NCI-H82 treated with DMSO at 0.1 percent for 48 hours (cell line): ENCODE measurements around the gene ARHGAP32.

Experiments used
- DNase-seq: peaks from one replicate; lab custom pipeline; 2025; ENCODE audit not compliant: unreplicated experiment; lab: John Stamatoyannopoulos, UW

The ARHGAP32 gene

DNA sequence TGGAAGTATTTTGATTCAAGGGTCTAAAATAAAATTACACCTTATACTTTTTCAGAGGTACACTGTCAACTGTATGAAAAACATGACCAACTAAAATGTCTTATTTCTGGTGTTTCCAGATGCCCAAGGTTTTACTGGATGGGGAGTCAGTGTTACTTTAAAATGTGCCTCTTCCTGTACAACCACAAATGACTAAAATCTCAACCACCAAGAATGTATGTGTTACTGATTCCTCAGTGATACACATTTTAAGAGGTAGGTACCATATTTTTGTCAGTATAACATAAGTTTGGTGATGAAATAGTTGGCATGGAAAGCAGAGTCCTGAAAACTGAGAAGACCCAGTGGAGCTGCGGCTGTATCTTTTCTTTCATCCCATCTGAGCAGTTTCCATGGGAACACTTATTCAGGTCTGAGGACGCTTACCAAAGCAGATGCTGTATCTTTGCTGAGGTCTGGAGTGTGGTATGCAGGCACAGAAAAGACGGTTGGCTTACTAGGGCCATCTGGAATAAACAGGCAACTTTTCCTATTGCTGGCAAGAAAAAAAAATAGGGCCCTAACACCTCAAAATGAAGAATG is 228.3 kb downstream of the ARHGAP32 start:
- no peak for DNase-seq

GRCh38 chr11:128962896-128963295 is 229.2 kb downstream of the ARHGAP32 start:
- DNase-seq, result peak; percentile 60

- no peak for DNase-seq
Observed at GRCh38 chr11:128961645-128962044, 230.5 kb downstream of the ARHGAP32 start.

DNA sequence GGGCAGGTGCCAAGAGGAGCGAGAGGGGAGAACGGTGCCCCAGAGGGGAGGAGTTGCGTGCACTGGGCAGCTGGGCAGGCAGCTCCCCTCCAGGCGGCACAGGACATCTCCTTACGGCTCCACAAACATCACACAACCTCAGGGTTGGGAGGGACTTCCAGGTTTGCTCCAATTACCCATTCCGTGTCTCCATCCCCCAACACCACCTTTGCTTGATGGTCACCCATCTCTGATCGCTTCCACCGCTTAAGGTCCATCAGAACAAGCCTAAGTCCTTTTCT is 235.0 kb downstream of the ARHGAP32 start:
- DNase-seq, result no peak

GRCh38 chr11:128956401-128957201 is 235.5 kb downstream of the ARHGAP32 start:
- peak; percentile 23 for DNase-seq

GRCh38 chr11:128955636-128956035 is 236.5 kb downstream of the ARHGAP32 start:
- no peak for DNase-seq

DNA sequence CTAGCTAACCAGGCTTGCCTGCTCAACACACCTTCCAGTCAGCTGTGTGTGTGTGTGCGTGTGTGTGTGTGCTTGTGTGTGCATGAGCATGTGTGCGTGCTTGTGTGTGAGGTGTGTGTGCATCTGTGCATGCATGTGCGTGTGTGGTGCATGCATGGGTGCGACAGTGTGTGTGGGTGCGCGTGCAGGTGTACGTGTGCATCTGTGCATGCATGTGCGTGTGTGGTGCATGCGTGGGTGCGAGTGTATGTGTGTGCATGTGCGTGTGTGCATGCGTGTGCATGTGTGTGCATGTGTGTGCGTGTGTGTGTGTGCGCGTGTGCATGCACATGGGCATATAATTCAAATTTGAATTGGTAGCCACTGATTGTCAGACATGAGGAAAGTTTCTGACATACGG is 239.0 kb downstream of the ARHGAP32 start:
- no peak for DNase-seq

- no peak for DNase-seq
Observed at GRCh38 chr11:128949791-128950454, 242.2 kb downstream of the ARHGAP32 start.

- DNase-seq, result no peak
Observed at GRCh38 chr11:128948583-128948982, 243.5 kb downstream of the ARHGAP32 start.

- DNase-seq, result no peak
Observed at GRCh38 chr11:128947773-128948172, 244.4 kb downstream of the ARHGAP32 start.

- DNase-seq, result no peak
Observed at GRCh38 chr11:128946648-128947047, 245.5 kb downstream of the ARHGAP32 start.

DNA sequence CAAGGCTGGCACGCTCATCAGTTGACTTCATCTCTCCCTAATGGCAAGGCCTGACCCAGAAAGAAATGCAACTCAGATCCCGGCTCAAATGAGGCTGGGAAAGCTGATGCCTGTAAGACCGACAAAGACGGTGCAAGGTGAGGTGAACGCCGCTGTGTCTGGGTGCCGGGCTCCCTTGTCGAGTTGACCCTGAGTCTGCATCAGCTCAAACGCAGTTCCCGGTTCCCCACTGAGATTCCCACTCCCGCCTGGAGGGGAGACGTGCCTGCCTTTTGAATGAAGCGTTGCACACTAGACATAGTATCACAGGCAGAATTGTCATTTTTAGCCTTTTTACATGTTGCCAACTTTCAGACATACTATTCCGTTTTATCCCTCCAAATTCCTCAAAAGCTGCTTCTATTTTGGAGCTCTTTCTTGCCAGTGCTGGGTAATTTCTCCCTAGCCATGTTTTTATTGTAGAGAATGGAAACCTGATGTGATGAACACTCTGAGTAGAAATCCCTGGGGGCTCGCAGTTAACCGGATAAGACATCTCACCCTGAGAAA is 248.6 kb downstream of the ARHGAP32 start:
- no peak for DNase-seq

GRCh38 chr11:128942817-128943427 is 249.2 kb downstream of the ARHGAP32 start, which contains the start of gene TP53AIP1:
TSS of gene TP53AIP1 (minus strand) at chr11:128942871. CDS start at chr11:128937818, 5,053 bp downstream.
- no peak for DNase-seq

DNA sequence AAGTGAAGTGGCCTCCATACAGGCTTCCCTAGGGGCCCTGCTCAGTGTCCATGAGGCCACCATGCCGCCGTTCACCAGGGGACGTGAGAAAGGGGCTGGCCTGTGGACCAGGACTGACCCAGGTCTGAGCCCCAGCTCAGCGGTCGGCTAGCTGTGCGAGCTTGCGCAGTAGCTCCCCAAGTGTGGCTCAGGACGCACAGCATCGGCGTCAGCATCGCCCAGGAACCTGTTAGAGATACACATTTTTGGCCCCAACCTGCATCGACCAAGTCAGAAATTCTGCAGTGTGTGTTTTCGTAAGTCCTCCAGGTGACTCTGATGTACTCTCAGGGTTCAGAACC is 249.9 kb downstream of the ARHGAP32 start:
- DNase-seq, result no peak

DNA sequence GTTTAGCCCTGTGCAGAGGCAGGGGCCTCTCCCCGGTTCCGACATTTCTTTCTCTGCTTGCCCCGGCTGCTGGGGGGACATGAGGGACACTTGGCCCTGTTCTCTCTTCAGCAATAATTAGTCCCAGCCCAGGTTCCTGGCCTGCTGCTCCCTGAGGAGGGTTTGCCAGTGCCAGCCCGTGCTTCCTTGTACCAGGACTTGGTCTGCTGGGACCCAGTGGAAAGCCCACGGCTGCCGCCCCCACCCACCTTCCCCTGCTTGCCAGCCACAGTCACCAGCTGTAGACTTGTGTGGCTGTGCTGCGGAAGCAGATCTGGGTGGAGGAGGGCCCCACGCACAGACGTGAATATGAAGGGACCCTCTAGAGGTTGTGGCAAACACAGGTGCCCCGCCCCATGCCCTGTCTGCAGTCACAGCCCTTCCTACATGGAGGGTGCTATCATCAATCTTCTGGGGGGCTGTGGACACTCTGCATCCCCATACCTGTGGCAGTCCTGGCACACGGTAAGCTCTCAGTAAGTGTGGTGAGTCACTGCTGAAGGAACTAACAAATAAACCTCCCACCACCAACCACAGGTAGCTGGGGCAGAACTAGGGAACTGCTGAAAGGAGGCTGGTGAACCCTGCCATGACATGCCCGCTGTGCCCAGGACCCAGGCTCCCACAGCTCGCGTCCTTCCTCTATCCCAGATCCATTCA is 250.4 kb downstream of the ARHGAP32 start:
- no peak for DNase-seq

GRCh38 chr11:128941110-128941509 is 251.0 kb downstream of the ARHGAP32 start:
- no peak for DNase-seq

GRCh38 chr11:128940603-128941002 is 251.5 kb downstream of the ARHGAP32 start:
- no peak for DNase-seq

GRCh38 chr11:128940156-128940555 is 252.0 kb downstream of the ARHGAP32 start:
- DNase-seq, result no peak

DNA sequence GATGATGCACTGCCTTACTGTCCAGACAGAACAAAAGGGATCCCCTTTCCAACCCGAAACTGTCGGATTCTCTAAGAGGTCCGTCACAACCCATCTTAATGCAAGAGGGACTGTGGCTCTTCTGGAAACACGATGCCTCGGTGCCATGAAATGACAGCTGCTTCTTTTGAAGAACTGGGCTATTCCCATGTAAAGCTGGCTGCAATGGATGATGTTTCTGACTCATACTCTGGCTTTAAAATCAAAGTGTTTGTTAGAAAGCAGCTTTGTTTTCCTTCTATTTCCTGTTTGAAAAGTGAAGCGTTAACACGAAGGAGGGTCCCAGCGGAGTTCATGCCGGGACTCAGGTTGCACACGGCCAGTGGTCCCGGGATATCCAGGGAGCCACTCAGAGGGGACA is 252.5 kb downstream of the ARHGAP32 start:
- no peak for DNase-seq

GRCh38 chr11:128938156-128938885 is 253.8 kb downstream of the ARHGAP32 start:
- DNase-seq, result no peak
